Ovary (tissue), 3 donors: ENCODE results near the gene MNT.
A peak's percentile ranks its signal among the peaks of the same experiment; 100 is the strongest.

ENCODE experiments used
- CTCF ChIP-seq, 3 donors: fragments of 450-650 bp in 2 of 3; fragments of 200-600 bp in 1 of 3; IDR thresholded peaks; one replicate each; pipeline versions ENCODE4 v1.5.1 to v1.8.0; 2016 to 2022; ENCODE audit warnings: antibody characterized with exemption in 3 of 3, mild to moderate bottlenecking in 1 of 3
- EP300 ChIP-seq: sonication (generic); formaldehyde crosslinking; IDR thresholded peaks from one replicate; pipeline ENCODE4 v1.6.1; 2017; ENCODE audit warnings: antibody characterized with exemption
- POLR2A ChIP-seq: fragments of 450-650 bp; IDR thresholded peaks from one replicate; pipeline ENCODE4 v1.6.1; 2017; ENCODE audit warnings: antibody characterized with exemption, mild to moderate bottlenecking, moderate library complexity
- donor health status: DM: no; HTN: no; CAD: no.

- TF ChIP-seq CTCF (IDR thresholded peaks at IDR 0.05) (no peak), POLR2A (peak; percentile 60), EP300 (peak; percentile 86)
These were observed 764 bp upstream of the MNT start for GRCh38 chr17:2401426-2402221.
